NT2/D1 (cell line): ENCODE results near the gene SDCBP2.

Source experiments
- SUZ12 ChIP-seq: IDR thresholded peaks from 2 replicates; pipeline ENCODE4 v1.6.1; 2011; ENCODE audit not compliant: insufficient read length, insufficient read depth; ENCODE audit errors: extremely low read depth
- YY1 ChIP-seq: IDR thresholded peaks from 2 replicates; pipeline ENCODE4 v1.6.1; 2011; ENCODE audit not compliant: insufficient read length, insufficient read depth
- ZNF274 ChIP-seq: IDR thresholded peaks from 2 replicates; pipeline ENCODE4 v1.6.1; 2011; ENCODE audit warnings: mild to moderate bottlenecking, low read depth, low read length

GRCh38 chr20:1265226-1265915, 63.6 kb downstream of the SDCBP2 start:
- TF ChIP-seq YY1: no peak
- no peak for TF ChIP-seq ZNF274
- TF ChIP-seq SUZ12: no peak
